ENCODE data around the gene TSPO.

GRCh38 chr22:43160497-43161126 is 9.3 kb downstream of the TSPO start:
- TF ChIP-seq ZBTB44 (CRISPR knock-in tag; IDR thresholded peaks at IDR 0.05) (no peak), TCF7L2 (IDR thresholded peaks at IDR 0.05; ENCODE audit: low read depth, low read length) (no peak), RAD21 (CRISPR knock-in tag; IDR thresholded peaks at IDR 0.05) (no peak), ZNF747 (CRISPR knock-in tag; IDR thresholded peaks at IDR 0.05; ENCODE audit: borderline replicate concordance) (no peak), ZNF333 (CRISPR knock-in tag; IDR thresholded peaks at IDR 0.05; ENCODE audit: borderline replicate concordance) (no peak), CTCF (CRISPR knock-in tag; IDR thresholded peaks at IDR 0.05) (no peak), CBX5 (CRISPR knock-in tag; IDR thresholded peaks at IDR 0.05; ENCODE audit: borderline replicate concordance) (no peak), ZNF331 (CRISPR knock-in tag; IDR thresholded peaks at IDR 0.05) (no peak)

Measured in HepG2 (cell line).